IPS DF 19.7 (cell line): ENCODE data around the gene HACL1.
"Not testable (repeated sequence)": the region's sequence is repeated elsewhere in the genome, so short reads cannot be mapped to it uniquely, and the experiment has no call there.

ENCODE experiments used
- DNase-seq: peaks from one replicate; pipeline ENCODE4 v3.0.0-alpha.2; 2013; ENCODE audit warnings: low read depth, low spot score

Gene HACL1

DNA sequence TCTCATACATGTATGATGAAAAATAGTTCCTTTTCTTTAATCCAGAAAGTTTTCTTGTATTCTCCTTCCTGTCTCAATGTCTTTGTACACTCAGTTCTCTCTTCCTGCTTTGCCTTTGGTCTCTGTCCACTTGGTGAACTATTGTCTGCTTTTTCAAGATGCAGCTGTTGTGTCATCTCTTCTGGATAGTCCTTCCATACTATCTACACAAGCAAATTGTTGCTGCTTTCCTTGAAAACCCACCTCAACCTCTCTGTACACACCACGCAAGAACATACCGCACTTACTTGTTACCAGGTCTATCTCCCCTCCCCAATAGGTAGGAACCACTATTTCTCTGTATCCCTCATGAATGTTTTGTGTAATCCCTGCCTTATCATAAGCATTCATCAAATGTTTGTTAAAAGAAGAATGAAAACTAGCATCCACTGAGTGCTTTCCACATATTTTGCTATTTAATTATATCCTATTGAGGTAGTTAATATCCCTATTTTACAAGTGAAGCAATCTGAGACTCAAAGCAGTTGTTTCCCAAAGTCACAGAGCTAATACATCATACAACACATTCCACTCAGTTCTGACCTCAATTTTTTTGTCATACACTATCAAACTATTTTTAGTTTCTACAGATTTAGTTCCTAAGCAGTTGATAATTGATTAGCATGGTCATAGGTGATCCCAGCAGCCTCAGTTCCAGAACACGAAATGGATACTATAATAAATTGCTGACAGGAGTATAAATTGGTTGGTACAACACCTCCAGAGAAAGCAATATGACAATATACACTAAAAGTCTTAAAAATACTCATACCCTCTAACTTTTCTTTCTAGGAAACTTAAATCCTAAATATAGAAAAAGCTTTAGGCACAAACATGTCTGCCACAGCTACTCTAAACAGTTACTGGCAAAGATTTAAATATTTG is 19.6 kb downstream of the HACL1 start:
- no peak for DNase-seq

DNA sequence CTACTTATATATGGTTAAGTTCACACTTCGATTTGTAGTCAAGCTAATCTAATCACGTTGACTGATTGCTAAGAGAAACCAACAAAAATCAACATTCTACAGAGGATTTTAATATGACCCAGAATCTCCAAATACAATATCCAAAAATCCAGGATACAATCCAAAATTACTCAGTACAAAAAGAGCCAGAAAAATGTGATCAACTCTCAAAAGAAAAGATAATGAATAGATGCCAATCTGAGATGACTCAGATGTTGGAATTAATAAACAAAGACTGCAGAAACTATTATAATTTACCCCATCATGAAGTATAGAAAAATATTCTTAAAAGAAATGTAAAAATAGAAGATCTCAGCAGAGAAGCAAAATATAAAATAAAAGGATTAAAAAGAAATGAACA is 22.3 kb downstream of the HACL1 start:
- no peak for DNase-seq

DNA sequence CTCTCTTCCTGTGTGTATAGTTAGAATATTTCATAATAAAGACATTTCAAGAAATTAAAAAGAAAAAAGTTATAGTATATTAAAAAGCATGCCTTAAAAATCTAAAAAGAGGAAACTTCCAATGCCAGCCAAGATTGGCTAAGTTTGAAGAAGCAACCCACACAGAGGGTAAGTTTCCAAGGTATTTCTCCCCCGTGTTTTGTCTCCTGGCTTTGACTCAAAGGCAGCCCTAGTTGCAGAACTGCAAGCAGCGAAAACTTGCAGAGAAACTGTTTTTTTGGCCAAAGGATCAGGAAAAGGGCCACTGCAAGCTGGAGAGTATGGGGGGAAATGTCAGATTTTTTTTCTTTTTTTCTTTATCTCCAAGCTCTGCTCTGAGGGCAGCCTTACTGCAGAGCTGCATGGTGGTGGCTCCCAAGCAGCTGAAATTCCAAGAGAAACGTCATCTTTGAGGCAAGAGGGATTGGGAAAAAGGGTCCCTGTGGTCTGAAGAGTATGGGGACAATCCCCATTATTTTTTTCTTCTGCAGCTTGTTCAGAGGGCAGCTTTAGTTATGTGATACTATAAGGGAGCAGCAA is 23.0 kb downstream of the HACL1 start:
- DNase-seq, result no peak

DNA sequence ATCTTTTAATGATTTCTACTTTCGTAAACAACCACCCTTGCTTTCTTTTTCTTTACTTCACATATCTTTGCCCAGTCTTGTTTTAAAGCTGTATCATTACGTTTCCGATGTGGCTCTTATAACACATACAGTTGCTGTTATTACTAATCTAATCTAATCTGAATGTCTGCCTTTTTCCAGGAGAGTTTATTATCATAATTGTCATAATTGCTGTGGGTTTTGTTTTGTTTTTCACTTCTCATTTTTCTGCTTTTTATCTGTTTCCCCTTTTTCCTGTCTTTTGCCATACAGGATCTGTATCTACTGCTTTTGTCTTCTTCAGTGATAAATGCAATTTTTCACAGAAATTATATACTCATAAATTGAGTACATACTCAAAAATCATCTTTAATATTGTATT is 24.9 kb downstream of the HACL1 start:
- DNase-seq, result no peak

DNA sequence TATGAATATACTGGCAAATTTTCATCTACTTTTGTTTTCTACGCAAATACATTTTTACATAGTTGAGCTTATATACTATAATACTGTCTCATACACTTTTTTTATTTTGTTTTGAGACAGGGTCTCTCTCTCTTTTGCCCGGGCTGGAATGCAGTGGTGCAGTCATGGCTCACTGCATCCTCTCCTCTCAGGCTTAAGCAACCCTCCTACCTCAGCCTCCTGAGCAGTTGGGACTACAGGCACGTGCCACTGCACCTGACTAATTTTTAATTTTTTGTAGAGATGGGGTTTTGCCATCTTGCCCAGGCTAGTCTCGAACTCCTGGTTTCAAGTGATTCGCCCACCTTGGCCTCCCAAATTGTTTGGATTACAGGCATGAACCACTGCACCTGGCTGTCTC is 25.9 kb downstream of the HACL1 start:
- no peak for DNase-seq

DNA sequence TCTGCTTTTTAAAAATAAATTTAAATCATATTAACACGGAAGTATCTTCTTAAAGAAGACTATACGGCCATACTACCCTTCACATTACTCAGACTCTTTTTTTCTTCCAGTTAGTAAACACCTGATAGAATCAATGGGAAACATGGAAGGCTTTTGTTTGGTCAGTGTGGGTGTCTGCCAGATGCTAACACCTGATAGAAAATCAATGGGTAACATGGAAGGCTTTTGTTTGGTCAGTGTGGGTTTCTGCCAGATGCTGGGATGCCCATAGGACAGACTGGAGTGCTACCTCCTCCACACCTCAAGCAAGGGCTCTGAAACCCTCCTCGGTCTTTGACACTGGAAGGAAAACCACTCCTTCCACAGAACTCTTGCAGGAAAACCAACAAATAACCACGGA is 29.2 kb downstream of the HACL1 start:
- no peak for DNase-seq

DNA sequence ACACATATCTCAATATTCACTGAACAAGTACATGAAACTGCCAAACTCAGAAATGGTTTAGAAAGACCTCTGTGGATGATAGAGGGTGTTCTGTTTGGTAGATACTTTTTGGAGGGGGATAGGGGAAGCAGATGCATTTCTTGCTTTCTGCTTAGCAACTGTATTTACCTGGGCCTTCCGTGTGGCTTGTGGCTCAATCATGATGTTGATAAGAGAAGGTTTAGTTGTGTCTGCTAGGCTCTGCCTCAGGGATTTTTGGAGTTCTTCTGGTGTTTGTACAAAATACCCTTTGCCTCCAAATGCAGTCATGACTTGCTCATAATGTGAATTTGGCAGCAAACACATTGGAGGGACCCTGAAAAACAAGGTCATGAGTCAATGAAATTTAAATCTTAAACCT is 38.2 kb downstream of the HACL1 start:
- no peak for DNase-seq

DNA sequence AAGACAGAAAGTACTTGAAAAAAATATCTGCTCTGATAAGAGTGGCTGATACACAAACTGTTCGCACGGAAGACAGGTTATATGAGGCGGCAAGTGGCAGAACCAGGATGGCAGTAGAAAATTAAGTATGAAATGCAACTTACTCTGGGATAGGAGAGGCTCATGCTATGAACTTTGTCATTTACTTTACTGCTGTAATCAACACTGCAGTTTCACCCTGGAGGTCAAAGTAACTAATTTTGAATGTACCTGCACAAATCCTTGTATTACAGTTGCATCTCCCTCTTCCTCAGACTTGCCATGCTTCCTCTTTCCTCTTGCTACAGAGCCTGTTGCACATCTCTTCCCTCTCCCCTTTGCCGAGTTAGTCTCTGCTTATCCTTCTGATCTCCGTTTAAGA is 38.8 kb downstream of the HACL1 start:
- DNase-seq, result no peak

DNA sequence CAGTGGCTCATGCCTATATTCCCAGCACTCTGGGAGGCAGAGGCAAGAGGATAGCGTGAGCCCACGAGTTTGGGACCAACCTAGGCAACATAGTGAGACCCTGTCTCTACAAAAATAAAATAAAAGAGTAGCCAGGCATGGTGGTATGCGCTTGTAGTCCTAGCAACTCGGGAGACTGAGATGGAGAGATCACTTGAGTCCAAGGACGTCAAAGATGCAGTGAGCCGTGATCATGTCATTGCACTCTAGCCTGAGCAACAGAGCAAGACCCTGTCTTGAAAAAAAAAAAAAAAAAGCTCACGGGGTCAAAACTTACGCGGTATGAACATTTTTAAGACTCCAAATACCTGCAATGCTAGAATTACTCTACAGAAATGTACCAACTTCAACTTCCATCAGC is 42.8 kb downstream of the HACL1 start:
- no peak for DNase-seq

DNA sequence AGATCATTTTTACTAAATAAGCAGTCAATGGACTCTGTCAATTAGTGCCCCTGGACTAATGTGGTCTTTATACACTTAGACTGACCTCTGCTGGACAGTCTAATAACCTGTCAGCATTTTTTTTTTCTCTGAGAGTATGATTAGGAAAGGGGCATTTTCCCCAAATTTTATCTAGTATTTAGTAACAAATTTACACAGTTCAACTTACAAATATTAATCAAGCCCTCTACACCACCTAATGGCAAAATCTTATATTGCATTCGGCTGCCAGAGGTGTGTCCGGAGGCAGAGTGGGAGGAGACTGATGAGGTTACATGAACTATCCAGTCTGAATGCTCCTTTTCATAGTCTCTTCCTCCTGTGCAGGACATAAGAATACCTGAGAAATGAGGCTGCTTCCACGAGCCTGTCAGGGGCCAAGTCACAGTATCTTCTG is 43.8 kb downstream of the HACL1 start:
- DNase-seq, result no peak

DNA sequence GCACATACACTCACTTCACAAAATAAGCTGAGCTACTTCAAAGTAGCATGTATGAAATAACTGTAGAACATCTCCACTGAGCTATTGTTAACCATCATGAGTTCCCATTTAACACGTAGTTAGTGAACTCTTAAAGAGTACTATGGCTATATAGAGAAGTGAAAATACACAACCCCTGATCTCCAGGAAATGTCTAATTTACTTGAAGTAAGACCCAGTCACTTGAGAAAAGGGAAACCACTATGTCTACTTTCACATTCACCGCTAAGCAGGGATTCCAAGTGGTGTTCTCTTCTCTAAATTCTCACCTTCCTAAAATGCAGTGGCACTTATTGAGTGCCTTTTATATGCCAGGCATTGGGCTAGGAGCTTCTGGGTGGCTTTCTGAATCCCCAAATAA is 44.9 kb downstream of the HACL1 start:
- DNase-seq, result no peak

DNA sequence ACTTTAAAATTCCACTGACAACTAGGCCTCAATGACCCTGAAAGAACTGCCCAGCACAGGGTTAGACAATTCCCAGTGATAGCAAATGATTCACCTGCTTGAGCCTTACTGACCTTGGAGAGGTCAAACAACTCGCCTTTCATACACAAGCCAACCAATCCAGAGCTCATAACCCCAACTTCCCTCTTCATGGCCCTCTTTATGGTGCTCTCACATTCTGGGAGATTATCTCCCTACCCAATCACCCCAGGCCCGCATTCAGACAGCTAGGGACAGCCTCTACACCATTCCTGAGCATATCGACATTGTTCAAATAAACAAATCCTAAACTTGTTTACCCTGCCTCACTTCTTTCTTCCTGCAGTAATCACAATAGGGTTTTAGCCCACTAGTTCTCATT is 47.6 kb downstream of the HACL1 start:
- DNase-seq, result no peak

DNA sequence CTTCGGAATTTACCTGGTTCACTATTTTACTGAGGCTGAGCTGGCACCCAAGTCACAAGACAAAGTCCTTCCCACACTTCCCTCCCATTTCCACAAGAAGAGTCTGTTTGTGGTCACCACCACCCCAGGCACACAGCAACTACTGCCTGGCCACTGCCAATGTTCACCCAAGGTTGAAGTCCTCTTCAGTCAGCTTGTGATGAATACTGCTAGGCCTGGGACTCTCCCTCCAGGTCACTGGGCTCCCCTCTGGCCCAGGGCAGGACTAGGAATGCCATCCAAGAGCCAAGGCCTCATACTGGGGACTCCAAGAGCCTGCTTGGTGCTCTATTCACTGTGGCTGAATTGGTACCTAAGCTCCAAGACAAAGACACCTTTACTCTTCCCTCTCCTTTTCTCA is 49.5 kb downstream of the HACL1 start:
- DNase-seq, result no peak

DNA sequence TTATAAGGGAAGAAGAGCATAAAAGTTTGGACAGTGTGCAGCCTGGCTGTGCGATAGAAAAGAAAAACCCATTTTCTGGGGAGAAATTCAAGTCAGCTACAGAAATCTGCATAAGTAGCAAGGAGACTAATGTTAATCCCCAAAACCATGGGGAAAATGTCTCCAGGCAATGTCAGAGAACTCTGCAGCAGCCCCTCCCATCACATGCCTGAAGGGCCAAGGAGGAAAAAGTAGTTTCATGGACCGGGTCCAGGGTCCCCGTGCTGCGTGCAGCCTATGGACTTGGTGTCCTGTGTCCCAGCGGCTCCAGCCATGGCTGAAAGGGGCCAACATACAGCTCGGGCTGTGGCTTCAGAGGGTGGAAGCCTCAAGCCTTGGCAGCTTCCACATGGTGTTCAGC is 51.5 kb downstream of the HACL1 start:
- DNase-seq, result no peak

DNA sequence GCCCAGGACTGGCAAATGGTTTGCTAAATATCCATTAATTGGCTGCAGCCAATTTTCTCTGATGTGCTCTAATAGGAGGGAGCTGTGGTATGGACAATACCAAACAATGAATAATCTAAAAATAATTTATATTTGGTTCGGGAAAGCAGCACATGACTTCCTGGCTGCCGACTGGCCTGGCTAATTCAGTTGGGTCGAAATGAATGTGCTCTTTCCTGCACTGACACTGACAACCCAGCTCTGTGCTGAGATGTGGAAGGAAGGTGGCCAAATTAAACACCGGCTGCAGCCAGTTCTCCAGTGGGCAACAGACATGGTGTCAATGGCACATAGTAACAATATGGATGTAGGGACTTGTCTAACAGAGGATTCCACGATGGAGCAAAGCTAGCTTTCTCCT is 58.8 kb downstream of the HACL1 start:
- DNase-seq, result no peak

DNA sequence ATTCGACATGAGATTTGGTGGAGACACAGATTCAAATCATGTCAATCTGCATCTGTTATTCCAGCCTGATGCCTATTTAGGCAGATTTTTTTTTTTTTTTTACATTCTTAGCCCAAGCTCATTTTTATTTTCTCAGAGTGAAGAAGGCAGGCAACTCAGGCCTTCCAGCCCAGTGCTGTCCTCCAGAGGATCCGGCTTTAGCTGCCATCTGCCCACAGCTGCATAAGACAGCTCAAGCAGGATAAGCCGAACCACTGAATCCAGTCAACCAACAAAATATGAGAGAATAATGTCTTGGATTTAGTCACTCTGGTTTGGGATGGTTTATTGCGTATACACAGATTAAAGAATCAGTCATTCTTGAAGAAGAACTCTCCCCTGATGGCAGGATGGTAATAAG is 60.0 kb downstream of the HACL1 start:
- no peak for DNase-seq

DNA sequence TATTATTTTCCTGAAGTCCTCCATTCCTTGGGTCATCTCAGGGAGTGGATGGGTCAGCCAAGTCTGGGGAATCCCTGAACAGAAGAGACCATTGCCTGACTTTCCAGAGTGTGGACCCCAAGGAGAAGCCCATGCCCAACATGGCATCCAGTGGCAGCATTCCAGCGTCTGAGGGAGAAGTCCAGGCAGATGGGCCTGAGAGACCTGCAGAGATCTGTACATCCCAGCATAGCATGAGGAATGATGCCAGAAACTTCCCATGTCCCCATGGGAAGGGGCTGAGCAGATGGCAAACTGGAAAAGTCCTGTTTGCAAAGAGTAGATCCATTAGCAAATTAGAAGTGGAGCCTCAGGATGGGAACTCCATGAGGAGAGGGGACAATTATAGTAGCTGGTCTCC is 62.3 kb downstream of the HACL1 start:
- no peak for DNase-seq

DNA sequence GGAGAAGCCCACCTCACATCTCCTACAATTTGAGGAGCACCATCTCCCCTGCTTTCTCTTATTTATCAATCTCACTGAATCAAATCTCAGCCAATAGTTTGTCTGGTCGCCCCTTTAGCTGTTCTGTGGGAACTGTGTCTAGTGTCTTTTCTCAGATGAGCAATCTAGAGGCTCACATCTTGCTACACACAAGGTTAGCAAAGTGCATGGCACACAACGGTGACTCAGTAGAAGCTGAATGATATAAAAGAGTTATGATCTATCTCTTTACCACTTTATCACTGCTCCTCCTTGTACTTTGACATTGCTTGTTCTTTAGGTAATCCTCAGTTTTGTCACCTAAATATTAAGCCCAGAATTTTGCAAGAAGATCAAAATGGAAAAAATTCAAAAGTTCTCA is 63.0 kb downstream of the HACL1 start:
- DNase-seq, result no peak

DNA sequence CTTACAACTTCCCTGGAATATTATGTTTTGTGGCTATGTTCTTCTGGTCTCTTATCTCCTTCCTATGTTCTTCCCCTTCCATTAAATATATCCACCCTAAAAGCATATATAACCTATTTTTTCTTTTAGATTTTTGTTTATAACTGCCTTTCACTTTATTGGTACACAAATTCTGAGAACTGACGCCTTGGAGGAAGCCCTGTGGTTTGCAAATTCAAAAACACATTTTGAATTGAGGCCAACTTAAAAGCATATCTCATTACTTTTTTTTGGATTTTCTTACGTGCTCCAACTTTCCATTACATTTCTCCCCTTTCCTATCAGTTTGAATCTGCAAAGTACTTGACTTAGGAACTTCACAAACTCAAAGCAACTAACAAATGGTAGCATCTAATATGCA is 64.5 kb downstream of the HACL1 start:
- no peak for DNase-seq

DNA sequence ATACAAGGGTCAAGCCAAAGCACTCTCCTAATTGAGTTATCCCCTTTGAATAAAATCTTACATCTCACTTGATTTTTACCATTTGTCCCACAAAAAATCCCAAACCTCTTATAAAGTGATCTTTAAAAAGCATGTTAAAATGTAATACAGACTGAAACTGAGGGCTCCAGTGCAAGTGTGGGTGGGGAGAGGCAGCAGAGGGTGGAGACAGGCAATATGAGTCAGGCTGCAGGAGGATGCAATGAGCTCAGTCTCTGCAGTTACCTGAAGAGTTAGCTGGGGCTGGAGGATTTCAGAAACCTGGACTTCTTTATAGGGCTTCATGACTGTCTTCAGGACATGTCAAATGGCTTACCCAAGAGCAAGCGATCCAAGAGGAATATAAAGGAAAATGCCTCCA is 65.6 kb downstream of the HACL1 start:
- DNase-seq, result no peak

DNA sequence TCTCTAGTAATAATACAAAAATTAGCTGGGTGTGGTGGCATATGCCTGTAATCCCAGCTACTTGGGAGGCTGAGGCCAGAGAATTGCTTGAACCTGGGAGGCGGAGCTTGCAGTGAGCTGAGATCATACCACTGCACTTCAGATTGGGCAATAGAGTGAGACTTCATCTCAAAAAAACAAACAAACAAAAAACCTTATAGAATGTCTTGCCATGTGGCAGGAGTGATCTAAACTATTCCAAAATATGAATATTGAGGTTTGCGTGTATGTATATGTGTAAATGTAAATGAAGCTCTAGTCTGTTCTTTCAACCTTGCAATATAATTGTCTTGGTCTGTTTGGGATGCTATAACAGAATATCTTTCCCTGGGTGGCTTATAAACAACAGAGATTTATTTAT is 68.8 kb downstream of the HACL1 start:
- DNase-seq, result not testable (repeated sequence)

DNA sequence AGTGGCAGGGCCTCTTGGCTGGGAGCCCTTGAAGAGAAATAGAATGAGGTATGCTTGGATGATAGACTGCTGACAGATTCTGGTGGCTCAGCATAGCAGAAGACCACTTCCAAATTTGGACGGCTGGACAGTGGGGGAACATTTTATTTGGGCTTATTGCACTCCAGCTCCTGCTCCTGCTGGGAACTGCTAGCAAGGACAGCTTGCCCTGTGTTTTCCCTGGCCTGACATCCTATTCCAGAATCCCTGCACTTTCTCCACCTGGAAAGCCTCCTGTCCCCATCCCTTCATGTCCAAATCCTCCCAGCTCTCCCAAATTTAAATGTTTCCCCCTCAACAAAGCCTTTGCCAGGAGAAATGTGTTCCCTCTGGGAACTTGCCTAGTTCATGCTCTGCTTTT is 70.0 kb downstream of the HACL1 start:
- no peak for DNase-seq

DNA sequence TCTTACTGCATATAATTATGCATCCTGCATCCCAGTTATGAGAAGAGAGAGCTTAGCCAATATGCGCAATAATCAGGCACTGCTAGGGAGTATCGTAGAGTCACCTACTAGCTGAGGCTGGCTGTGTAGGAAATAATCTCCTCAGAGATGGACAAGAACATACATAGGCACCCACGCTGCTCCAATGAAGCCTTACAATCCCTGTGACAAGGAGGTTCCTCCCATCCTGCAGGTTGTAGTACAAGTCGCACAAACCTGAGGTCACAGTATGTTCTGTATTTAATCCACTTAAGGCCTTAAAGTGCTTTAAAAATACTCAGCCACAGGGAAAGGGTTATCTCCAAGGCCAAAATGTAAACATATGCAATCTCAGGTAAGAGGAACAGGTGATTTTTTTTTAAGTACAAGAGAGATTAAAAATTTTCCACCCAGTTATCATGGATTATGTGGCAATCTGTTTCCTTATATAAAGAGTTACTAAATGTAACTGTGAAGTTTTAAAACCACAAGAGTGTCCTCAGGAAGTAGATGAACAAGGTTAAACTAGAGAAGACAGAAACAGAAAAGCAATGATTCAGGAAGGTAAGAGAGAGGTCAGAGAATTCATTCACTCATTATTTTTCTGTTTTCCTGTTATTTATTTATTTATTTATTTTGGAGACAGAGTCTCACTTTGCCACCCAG is 72.4 kb downstream of the HACL1 start:
- no peak for DNase-seq
